Hematopoietic multipotent progenitor cell treated with erythropoietin and hydrocortisone succinate and interleukin-3 and kit ligand, for 4 days (in vitro differentiated cells): Measurements from ENCODE around the gene AQP1.

Experiments used
- DNase-seq: peaks from one replicate; pipeline ENCODE4 v3.0.0-alpha.2; 2015

The AQP1 gene

DNA sequence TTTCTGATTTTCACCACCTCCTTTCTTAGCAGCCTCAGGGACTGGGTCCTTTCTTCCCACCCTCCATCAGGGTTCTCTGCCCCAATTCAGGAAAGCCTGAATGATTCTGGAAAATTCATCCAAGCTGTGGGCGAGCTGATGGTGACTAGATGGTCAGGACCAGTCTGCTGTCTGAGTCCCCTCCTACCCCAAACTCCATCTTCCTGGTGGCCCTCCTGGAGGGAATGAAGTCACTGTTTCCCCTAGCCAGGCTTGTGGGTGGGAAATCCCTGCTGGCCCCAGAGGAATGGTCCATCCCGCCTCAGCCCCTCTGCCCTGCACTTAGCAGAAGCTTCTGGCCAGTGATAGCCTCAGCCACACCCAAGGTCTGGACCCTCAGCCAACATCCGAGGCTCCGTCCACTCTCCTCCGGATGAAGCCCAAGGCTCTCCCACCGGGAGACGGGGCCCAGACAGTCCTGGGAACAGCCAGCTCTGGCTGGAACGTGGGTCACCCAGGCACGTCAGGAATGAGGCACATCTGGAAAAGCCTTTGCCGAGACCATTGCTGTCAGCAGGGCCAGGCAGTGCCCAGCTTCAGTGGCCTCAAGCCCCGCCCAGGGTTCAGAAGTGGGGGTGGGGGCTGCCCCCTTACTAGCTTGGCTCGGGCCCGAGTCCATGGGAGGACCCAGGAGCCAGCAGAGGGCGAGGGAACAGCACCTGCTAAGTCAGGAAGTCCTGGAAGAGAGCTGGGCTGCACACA, 4.0 kb upstream of the AQP1 start:
- no peak for DNase-seq

DNA sequence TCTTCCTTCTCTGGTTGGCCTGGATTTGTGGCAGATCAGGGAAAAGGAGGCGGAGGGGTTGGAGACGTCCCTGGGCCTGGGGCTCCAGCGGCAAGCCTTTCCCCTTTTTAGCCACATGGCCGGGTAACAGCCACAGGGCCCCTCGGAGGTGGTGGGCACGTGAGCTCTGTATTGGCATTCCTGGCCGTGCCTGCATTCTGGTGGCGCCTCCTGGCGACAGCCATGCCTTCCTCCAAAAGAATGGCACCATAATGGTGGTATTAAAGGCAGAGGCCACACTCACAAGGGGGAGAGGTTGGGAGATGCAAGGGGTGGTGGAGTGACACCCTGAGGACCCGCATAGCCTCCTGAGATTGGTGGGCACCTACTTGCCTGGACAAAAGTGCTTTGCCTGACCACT, 3.0 kb upstream of the AQP1 start:
- DNase-seq = no peak

GRCh38 chr7:30909431-30909830, 2.2 kb upstream of the AQP1 start:
- no peak for DNase-seq

- DNase-seq = no peak
Observed at GRCh38 chr7:30910411-30911073, 1.1 kb upstream of the AQP1 start.

GRCh38 chr7:30911133-30911532, 520 bp upstream of the AQP1 start:
- DNase-seq = no peak

DNA sequence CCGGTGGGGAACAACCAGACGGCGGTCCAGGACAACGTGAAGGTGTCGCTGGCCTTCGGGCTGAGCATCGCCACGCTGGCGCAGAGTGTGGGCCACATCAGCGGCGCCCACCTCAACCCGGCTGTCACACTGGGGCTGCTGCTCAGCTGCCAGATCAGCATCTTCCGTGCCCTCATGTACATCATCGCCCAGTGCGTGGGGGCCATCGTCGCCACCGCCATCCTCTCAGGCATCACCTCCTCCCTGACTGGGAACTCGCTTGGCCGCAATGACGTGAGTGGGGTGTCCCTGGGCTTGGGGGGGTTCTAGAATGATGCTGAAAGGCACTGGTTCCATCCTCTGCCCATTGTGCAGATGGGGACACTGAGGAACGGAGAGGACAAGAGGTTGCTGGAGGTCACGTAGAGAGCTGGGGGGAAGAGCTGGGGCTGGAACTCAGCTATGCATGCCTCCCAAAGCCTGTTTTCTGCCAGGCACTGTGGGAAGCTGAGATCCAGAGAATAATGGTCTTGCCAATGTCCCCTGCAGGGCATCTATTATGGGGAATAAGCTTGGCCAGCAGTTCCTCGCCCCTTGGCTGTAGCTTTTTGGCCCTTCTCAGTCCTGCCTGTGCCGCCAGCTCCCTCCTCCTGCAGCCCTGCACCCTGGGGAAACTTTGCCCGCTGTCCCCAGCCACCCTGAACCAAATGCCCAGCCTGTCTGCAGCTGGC, 523 bp downstream of the AQP1 start:
- no peak for DNase-seq

DNA sequence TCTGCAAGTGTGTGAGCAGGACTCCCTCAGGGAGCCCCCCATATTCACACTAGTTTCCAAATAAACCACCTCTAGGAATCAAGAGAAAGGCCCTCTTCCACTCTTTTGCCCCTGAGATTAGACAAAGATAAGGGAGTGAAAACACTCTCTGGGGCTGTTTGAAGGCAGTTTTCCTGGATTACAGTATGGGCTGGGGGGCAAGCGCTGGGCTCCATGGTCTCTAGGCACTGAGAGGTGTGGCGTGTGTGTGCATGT, 1.0 kb downstream of the AQP1 start:
- no peak for DNase-seq

DNA sequence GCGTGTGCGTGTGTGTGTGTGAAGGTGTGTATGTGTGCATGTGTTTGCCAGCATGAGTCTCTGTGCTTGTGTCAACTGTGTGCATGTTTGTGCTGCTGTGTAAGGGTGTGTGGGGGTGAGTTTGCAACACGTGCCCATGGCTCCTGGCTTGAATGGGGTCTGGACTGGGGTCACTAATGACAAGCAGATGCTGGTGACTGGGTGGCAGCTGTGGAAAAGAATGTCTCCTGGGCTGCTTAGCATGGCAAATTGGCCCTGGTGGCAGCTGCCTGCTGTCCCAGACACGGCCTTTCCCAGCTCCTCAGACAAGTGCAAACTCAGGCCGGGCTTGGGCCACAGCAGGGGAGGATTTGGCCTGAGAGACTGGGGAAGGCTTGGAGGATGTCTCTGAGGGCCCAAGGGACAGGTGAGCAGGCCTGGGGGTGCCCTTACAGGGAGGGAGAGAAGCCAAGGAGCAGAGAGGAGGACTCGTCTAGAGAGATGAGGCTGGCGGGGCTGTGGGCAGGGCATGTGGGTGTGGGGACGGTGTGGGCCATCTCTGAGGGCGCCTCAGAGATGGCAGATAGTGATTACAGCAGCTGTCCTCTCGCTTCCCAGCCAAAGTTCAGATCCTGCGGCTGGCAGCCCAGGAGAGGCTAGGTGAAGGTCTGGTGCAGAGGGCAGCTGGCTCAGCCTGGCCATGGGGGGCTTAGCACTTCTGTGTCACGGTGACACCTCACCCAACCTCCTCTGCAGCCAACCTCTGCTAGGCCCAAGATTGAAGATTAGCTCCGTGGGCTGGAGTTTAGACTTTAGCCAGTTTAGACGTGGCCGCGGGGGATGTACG, 1.5 kb downstream of the AQP1 start:
- DNase-seq = peak; percentile 59

DNA sequence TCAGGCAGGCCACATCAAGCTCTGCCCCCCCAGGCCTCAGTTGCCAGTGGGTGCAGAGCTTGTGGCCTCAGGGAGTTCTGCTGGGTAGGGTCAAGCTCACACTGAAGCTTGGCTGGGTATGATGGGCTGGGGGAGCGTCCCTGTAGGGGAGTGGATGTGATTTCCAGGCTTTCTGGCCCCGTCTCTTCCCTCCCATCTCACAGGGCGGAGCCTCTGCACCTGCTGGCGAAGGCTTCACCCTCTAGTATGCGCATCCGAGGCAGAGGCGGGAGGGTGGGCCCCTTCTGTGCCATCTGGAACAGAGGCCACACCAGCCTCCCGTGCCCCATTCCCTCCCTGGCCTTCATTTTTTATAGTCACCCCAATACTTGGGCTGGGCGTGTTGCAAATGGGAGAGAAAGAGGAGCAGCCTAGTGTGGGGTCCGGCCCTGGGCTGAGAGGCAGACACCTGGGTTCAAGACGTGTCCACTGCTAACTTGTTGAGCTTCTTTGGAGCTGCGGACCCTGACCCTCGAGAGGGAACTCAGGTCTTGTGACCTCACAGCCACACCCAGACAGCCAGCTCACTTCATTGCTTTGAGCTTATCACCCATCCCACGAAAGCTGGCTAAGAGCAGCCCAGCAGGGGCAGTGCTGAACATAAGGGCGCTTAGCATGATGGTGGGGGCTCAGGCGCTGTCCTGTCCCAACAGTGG, 2.3 kb downstream of the AQP1 start:
- peak; percentile 57 for DNase-seq

GRCh38 chr7:30914596-30914995, 2.9 kb downstream of the AQP1 start:
- peak; percentile 42 for DNase-seq

- DNase-seq = peak; percentile 92
Observed at GRCh38 chr7:30915005-30915601, 3.5 kb downstream of the AQP1 start.

GRCh38 chr7:30915751-30916150, 4.1 kb downstream of the AQP1 start:
- no peak for DNase-seq

DNA sequence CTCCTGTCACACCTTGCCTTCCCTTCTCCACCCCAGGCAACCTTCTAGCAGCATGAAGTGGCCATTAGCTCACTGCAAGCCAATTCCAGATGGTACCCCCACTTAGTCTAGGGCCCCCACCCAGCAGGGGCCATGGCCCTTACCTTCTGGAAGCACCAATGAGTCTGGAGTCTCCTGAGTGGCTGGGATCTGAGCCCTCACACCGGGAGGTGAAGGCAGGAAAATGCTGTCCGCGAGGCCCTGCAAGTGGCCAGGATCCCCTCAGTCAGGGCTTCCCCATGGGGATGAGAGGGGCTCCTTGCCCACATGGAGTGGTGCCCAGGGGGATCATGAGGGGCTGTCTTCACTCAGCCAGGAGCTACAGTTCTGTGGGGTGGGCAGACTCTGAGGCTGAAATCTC, 4.6 kb downstream of the AQP1 start:
- DNase-seq = no peak

DNA sequence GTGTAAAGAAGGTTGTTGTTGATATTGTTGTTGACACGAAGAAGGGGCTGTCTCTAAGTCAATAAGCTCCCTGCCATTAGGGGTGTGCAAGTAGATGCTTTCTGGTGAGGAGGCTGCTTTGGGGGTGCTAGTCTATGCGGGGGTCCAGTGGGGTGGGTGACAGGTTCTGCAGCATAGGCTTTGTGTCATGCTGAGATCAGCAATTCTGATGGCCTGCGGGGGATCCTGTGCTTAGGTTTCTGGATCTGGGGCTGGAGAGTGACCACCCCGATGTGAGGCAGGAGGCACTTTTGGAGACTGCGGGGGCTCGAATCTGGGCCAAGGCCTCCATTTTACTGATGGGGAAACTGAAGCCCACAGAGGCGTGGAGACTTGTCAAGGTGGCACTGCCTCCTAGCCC, 5.1 kb downstream of the AQP1 start:
- no peak for DNase-seq

DNA sequence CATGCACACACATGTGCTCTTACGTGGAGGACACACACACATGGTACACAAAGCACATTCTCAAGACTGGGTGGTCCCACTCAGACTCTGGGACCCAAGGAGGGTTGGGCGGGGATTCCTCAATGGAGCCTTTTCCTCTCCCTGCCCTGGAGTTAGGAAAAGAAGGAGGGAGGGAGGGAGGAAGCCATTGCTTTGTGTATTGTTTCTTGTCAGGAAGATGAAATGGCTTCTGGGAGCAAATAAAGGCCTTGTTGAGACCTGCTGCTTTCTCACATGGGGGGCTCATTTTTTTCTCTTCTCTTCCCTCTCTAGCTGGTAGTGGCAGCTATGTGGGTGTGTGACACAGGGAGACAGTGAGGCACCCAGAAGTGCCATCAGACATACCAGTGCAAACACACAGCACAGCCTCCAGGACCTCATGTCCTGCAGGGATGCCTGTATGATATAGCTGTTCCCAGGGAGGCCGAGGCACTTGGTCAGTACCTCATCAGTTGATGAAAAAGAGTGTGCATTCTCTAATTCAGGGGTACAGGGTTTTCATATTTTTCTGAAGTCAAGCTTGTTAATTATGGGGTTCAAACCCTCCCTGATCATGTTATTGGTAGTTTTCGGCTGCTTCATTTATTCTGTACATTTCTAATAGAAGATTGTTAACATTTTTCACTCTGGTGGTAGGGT, 5.7 kb downstream of the AQP1 start:
- no peak for DNase-seq

- no peak for DNase-seq
Observed at GRCh38 chr7:30918676-30919075, 7.0 kb downstream of the AQP1 start.

DNA sequence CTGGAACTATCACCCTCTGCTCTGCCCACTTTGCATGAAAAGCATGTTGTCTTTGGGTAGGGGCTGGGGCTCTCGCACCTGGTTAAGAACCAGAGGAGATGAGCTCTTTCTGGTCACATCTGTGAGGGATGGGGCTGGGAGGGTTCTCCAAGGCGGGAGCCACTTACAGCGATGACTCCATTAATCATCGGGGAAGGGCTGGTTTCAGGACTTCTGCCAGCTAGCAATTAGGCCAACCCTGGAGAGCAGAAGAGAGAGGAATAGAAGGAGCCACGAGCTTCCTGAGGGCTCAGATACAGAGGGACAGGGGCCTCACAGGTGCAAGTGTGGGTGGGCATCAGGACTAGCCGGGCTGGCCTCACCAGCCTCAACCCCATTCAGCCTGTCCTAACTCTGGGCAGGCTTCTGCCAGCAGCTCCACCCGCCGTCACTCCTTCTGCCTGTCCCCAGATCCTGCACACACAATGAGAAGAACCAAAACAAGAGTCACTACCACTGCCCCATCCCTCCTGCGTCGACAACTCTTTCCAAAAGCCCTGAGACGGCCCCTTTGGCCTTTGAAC, 8.4 kb downstream of the AQP1 start:
- DNase-seq = no peak

GRCh38 chr7:30920584-30921539, 9.2 kb downstream of the AQP1 start:
- DNase-seq = peak; percentile 50

GRCh38 chr7:30921540-30922401, 10.1 kb downstream of the AQP1 start:
- DNase-seq = no peak
